PC-9 (cell line): ENCODE results near the gene RBM24.

Source experiments
- EZH2 ChIP-seq: fragments of 200-600 bp; sonication (generic); IDR thresholded peaks from 2 replicates; pipeline ENCODE4 v1.8.0; 2017; ENCODE audit warnings: antibody characterized with exemption, low read depth
- TF ChIP-seq, protein P1 (sequence below): fragments of 200-600 bp; sonication (generic); conservative IDR thresholded peaks from 2 replicates; pipeline ENCODE4 v1.6.1; 2017; ENCODE audit warnings: mixed run types, antibody characterized with exemption, mild to moderate bottlenecking, moderate library complexity

DNA sequence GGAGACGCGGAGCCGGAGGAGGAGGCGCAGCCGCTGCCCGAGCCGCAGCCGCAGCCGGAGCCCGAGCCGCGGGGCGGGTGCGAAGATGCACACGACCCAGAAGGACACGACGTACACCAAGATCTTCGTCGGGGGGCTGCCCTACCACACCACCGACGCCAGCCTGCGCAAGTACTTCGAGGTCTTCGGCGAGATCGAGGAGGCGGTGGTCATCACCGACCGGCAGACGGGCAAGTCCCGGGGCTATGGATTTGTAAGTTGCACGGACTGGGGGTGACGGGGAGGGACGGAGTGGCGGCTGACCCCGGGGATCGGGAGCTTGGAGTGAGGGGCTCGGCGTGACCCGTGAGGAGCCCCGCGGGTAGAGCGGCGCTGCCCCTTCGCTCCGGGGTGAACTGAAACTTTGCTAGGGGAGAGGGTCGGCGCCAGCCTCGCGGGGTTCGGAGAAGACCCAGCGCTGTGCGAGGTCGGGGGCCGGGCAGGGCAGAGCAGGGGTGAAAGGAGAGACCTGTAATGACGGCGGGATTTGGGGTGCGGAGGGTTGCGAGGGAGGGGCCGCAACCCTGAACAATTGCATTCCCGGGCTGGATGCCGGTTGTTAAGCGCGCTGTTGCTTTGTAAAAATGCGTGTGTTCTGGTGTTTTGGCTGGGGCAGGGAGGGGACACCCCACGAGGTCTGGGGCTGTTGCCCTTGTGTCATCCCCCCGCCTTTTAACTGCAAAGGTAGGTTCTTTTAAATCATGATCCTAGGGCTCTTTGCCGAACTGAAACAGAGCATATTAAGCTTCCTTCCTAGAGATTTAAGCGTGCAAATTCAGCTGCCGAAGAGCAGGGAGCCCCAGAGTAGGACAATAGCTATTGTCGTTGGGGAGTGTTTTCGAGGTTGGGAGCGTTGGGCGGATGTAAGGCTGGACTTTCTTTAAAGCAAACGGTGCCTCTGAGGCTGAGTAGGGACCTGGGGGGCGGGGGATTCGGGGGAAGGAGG lies 628 bp downstream of the RBM24 start:
- TF ChIP-seq, protein P1, sequence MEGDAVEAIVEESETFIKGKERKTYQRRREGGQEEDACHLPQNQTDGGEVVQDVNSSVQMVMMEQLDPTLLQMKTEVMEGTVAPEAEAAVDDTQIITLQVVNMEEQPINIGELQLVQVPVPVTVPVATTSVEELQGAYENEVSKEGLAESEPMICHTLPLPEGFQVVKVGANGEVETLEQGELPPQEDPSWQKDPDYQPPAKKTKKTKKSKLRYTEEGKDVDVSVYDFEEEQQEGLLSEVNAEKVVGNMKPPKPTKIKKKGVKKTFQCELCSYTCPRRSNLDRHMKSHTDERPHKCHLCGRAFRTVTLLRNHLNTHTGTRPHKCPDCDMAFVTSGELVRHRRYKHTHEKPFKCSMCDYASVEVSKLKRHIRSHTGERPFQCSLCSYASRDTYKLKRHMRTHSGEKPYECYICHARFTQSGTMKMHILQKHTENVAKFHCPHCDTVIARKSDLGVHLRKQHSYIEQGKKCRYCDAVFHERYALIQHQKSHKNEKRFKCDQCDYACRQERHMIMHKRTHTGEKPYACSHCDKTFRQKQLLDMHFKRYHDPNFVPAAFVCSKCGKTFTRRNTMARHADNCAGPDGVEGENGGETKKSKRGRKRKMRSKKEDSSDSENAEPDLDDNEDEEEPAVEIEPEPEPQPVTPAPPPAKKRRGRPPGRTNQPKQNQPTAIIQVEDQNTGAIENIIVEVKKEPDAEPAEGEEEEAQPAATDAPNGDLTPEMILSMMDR = no peak
- TF ChIP-seq EZH2 = no peak
